Mesodermal cell (in vitro differentiated cells): ENCODE data around the gene RO60.

Experiments used
- H3K27ac ChIP-seq: 2 replicates; pipeline ENCODE4 v1.7.0; 2013; ENCODE audit warnings: mild to moderate bottlenecking, low read depth, low read length, moderate library complexity; ENCODE audit not compliant: severe bottlenecking
- H3K36me3 ChIP-seq: 2 replicates; pipeline ENCODE4 v1.7.1; 2013; ENCODE audit warnings: mild to moderate bottlenecking, low read length, moderate library complexity; ENCODE audit not compliant: control insufficient read depth, insufficient read depth
- H3K4me1 ChIP-seq: one replicate; pipeline ENCODE4 v1.7.1; 2013; ENCODE audit warnings: mild to moderate bottlenecking, low read length; ENCODE audit not compliant: insufficient read depth, control insufficient read depth, poor library complexity, severe bottlenecking
- H3K4me3 ChIP-seq: 2 replicates; pipeline ENCODE4 v1.7.0; 2013; ENCODE audit warnings: low read length, control low read depth, mild to moderate bottlenecking; ENCODE audit not compliant: insufficient read depth, poor library complexity, severe bottlenecking; ENCODE audit errors: extremely low read depth
- H3K9me3 ChIP-seq: 2 replicates; pipeline ENCODE4 v1.7.1; 2013; ENCODE audit warnings: mild to moderate bottlenecking, low read length, moderate library complexity; ENCODE audit not compliant: control insufficient read depth
- WGBS, 2 experiments: methylation state at CpG; one replicate each; pipeline ENCODE4 v1.1.5; 2013; ENCODE audit warnings: missing lambda C conversion rate in 2 of 2; ENCODE audit not compliant: insufficient coverage in 2 of 2; 5-methylcytosine and 5-hydroxymethylcytosine counted together

The RO60 gene

DNA sequence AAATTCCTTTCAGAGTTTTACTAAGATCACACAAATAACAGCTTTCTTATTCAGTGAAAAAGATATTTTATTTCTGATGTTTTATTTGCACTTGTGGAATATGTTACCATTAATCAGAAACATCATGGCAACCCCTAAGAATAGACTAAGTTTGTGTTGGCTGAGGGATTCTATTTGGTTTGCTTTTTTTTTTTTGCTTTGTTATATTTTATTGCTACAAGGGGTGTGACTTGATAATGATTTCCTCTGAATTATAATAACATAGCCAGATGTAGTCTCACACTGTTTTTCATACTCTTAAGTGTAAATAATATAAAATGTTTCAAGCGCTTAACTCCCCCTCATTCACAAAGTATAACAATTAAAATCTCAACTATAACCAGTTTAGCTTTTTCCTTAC is 25.9 kb downstream of the RO60 start:
- Histone ChIP-seq H3K36me3 (peaks cover 33% of the 10 kb centered on the region), H3K9me3 (no peaks in the 10 kb centered on the region), H3K4me3 (no peak overlapping the region), H3K27ac (no peak overlapping the region), H3K4me1 (no peaks in the 10 kb centered on the region)
- no CpG with 5 or more reads among the region's 1 CpG for WGBS, 2 experiments

GRCh38 chr1:193086342-193086741 is 26.9 kb downstream of the RO60 start:
- peaks cover 30% of the 10 kb centered on the region for H3K36me3 ChIP-seq
- no peak overlapping the region for H3K27ac ChIP-seq
- WGBS, 2 experiments: no CpG with 5 or more reads among the region's 3 CpGs
- H3K4me1 ChIP-seq: no peaks in the 10 kb centered on the region
- no peak overlapping the region for H3K4me3 ChIP-seq
- H3K9me3 ChIP-seq: no peaks in the 10 kb centered on the region

GRCh38 chr1:193087893-193088292 is 28.5 kb downstream of the RO60 start:
- Histone ChIP-seq H3K9me3 (no peaks in the 10 kb centered on the region), H3K4me1 (no peaks in the 10 kb centered on the region), H3K36me3 (peaks cover 23% of the 10 kb centered on the region), H3K27ac (no peak overlapping the region), H3K4me3 (no peak overlapping the region)
- WGBS, 2 experiments: 100% methylated on average over 1 of the region's 3 CpGs; no CpG with 5 or more reads in 1 of the 2 experiments

DNA sequence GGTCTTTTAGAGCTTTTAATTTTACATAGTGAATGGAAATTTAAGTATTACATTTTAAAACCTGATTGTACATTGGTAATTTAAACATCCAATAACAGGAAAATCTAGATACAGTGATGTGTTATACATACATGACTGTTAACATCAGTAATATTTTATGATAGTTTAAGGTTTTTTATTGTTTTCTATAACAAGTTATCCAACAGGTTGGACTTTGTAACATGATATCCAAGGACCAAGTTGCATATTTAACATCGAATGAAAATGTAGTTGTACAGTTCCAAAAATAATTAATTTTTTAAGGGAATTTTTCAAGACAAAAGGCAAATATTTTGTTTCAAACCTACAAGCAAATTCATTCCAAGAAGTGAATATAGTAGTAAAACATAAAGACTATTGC is 31.5 kb downstream of the RO60 start:
- Histone ChIP-seq H3K27ac (no peak overlapping the region), H3K4me1 (no peaks in the 10 kb centered on the region), H3K36me3 (peaks cover 30% of the 10 kb centered on the region), H3K4me3 (no peak overlapping the region), H3K9me3 (no peaks in the 10 kb centered on the region)
- WGBS, 2 experiments: no CpG with 5 or more reads among the region's 1 CpG

DNA sequence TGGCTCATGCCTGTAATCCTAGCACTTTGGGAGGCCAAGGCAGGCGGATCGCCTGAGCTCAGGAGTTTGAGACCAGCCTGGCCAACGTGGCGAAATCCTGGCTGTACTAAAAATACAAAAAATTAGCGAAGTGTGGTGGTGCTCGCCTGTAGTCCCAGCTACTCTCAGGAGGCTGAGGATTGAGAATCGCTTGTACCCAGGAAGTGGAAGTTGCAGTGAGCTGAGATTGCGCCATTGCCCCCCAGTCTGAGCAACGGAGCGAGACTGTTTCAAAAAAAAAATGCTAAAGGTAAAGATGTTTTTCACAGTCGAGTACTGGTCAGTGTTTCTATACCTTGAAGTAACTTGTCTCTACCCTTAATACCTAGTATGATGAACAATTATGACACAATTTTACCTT is 34.7 kb downstream of the RO60 start:
- Histone ChIP-seq H3K4me1 (no peaks in the 10 kb centered on the region), H3K9me3 (no peaks in the 10 kb centered on the region), H3K36me3 (peaks cover 46% of the 10 kb centered on the region), H3K27ac (no peak overlapping the region), H3K4me3 (no peak overlapping the region)
- WGBS, 2 experiments: 92 to 97% methylated on average over 8 to 10 of the region's 11 CpGs

- H3K4me3 ChIP-seq: no peak overlapping the region
- H3K4me1 ChIP-seq: no peaks in the 10 kb centered on the region
- peaks cover 43% of the 10 kb centered on the region for H3K36me3 ChIP-seq
- no peak overlapping the region for H3K27ac ChIP-seq
- WGBS, 2 experiments: 80 to 93% methylated on average over 1 to 2 of the region's 5 CpGs
- H3K9me3 ChIP-seq: no peaks in the 10 kb centered on the region
Observed at GRCh38 chr1:193102662-193103061, 43.2 kb downstream of the RO60 start.

DNA sequence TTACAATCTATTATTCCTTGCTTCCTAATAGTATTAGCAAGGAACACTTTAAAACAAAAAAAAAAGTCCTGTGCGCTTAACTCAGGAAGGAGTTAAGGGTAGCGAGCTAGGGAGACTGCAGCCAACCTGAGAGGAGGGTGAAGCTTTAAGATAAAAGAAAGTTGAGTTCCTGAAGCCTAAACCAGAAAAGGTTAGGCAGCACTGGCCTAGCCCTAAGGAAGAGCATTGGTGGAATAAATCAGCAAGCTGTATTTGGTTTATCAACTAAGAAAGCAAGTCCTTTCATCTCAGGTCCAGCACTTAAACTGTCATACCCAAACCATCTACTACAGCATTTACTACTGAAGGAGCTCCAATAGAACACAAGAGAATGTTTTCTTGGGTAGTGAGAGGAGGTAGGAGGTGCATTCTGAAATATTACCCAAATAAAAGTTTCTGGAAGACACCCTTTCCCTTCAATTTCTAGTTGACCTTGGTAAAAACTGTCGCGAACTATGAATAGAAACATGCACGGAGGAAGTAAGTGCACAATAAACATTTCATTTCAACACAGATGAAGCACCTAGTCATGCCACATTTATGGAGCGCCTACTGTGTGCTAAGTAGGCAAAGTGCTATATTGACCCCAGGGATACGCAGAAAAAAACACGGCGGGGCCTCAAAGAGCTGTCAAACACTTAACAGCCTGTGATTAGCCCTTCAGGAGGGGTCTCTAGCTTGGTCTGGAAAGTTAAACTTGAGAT is 44.5 kb downstream of the RO60 start:
- 50 to 60% methylated on average over 7 to 8 of the region's 9 CpGs for WGBS, 2 experiments
- H3K36me3 ChIP-seq: peaks cover 31% of the 10 kb centered on the region
- peak overlapping the region; percentile 88 for H3K27ac ChIP-seq
- H3K9me3 ChIP-seq: no peaks in the 10 kb centered on the region
- no peaks in the 10 kb centered on the region for H3K4me1 ChIP-seq
- H3K4me3 ChIP-seq: peak overlapping the region; percentile 70

DNA sequence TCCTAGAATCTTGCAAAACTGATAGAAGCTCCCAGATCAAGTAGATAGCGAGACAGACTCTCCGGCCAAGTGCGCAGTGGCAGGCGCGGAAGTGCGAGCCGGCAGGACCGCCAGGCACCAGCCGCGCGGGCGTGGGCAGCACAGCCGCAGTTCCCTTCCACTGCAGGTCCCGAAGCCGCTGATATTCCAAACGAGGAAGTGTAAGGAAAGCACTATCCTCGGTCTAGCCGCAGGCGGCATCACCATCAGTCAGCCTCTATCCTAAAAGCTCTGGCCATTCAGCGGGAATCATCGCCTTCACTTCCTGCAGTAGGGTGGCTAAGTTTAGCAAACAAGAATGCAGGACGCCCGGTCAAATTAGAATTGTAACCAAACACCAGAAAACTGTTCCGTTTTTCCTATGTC is 45.1 kb downstream of the RO60 start:
- peak overlapping the region; percentile 88 for H3K27ac ChIP-seq
- WGBS, 2 experiments: 0 to 1% methylated on average over 19 to 20 of the region's 24 CpGs
- peaks cover 25% of the 10 kb centered on the region for H3K36me3 ChIP-seq
- peak overlapping the region; percentile 70 for H3K4me3 ChIP-seq
- H3K9me3 ChIP-seq: no peaks in the 10 kb centered on the region
- no peaks in the 10 kb centered on the region for H3K4me1 ChIP-seq

- Histone ChIP-seq H3K36me3 (peaks cover 19% of the 10 kb centered on the region), H3K27ac (peak within 1 kb of the TSS; percentile 88), H3K4me3 (peak within 1 kb of the TSS; percentile 70), H3K9me3 (no peaks in the 10 kb centered on the region), H3K4me1 (no peaks in the 10 kb centered on the region)
- 0% methylated on average over 52 to 55 of the region's 73 CpGs for WGBS, 2 experiments
Observed at GRCh38 chr1:193104907-193105820, 45.8 kb downstream of the RO60 start, which contains the start of gene GLRX2. GLRX2 (minus strand) TSS chr1:193105414; CDS start chr1:193105382, 32 bp downstream.

GRCh38 chr1:193105821-193106177 is 46.4 kb downstream of the RO60 start:
- Histone ChIP-seq H3K4me3 (peak overlapping the region; percentile 70), H3K9me3 (no peaks in the 10 kb centered on the region), H3K36me3 (peaks cover 12% of the 10 kb centered on the region), H3K4me1 (peaks cover under 1% of the 10 kb centered on the region), H3K27ac (peak overlapping the region; percentile 88)
- 83 to 88% methylated on average over 1 to 3 of the region's 4 CpGs for WGBS, 2 experiments
